Muscle of leg (tissue), 11 donors: ENCODE data around the gene GABBR2. TPM values are rescaled to one million over a fixed set of nuclear protein-coding genes. Genes with fewer than 3 reads are reported as not detected.

ENCODE experiments used
- DNase-seq: peaks from one replicate; pipeline ENCODE4 v3.0.0; 2013
- H3K27ac ChIP-seq: one replicate; pipeline ENCODE4 v1.5.1; 2013; ENCODE audit warnings: mild to moderate bottlenecking, low read length, control low read depth
- H3K27me3 ChIP-seq: one replicate; pipeline ENCODE4 v1.6.1; 2013; ENCODE audit warnings: low read length; ENCODE audit not compliant: control insufficient read depth, insufficient read depth
- H3K36me3 ChIP-seq: one replicate; pipeline ENCODE4 v1.6.1; 2013; ENCODE audit warnings: low read length; ENCODE audit not compliant: control insufficient read depth, insufficient read depth
- H3K4me1 ChIP-seq: one replicate; pipeline ENCODE4 v1.6.1; 2013; ENCODE audit warnings: low read length; ENCODE audit not compliant: control insufficient read depth, insufficient read depth
- H3K4me3 ChIP-seq: one replicate; pipeline ENCODE4 v1.5.1; 2013; ENCODE audit warnings: low read length, control low read depth
- H3K9me3 ChIP-seq: replicated peaks from 2 replicates; pipeline ENCODE4 v1.6.1; 2013; ENCODE audit warnings: low read depth, low read length; ENCODE audit not compliant: control insufficient read depth
- WGBS: methylation state at CpG from one replicate; pipeline ENCODE4 v1.1.5; 2013; ENCODE audit warnings: missing lambda C conversion rate; ENCODE audit not compliant: insufficient coverage; 5-methylcytosine and 5-hydroxymethylcytosine counted together
- polyA plus RNA-seq, 8 donors: library from polyadenylated mRNA; unstranded; fragments of 120-200 nt; gene quantifications; one replicate each; pipeline versions ENCODE4 v1.2.1 to v1.2.3, GENCODE V29; 2013; ENCODE audit warnings: inconsistent platforms in 1 of 8, low replicate concordance in 1 of 8; ENCODE audit not compliant: insufficient read length in 8 of 8, insufficient read depth in 1 of 8
- total RNA-seq: library from RNA; stranded (reverse); fragments of 120-200 nt; gene quantifications from one replicate; pipeline ENCODE4 v1.2.4, GENCODE V29; 2013

The GABBR2 gene
- total and polyA plus RNA-seq, 9 donors: 0.35 to 1.6 (median 0.89) TPM

DNA sequence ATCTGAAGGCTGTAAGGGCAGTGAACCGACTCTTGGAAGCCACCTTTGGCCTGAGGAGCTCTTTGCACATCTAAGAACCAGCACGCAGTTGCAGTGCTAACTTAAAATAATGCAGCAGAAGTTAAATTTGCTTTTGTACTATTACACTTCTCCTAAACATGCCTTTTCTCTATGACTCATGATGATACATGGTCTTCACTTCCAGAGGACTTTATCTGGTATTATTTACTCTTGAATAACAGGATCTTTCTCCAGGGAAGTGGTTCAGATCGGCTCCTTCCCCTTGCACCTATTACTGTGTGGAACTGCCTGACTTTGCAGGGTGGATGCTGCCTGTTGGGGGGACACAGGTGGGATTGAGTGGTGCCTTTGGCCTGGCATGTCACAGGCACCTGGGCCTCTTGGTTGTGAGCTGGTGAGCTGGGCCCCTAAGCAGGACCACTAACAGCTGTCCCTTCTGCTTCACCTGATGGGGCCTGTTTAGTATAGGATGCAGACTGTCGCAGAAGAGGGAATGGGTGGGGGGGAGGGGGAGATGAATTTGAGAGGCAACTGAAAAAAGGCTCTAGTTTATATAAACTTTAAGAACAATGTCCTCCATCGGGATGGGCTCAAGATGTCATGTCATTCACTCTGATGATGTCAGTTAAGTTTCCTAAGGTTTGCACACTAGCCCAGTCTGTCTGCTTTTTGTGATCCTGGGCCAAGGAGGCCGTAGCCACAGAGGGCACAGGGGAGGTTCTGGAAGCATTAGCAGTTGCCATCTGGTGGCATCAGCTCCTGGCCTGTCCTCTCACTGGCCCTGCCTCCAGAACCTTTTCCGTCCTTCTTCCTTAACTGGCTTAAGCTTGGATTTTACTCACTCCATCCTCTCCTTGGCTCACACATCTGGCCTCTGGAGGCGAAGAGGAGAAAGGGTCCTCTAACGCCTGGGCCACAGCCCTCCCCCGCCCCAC lies 33.9 kb upstream of the GABBR2 start:
- WGBS: 82% methylated on average over 5 of the region's 10 CpGs
- DNase-seq: no peak
- Histone ChIP-seq H3K36me3 (peaks cover 20% of the 10 kb centered on the region), H3K27ac (no peak overlapping the region), H3K4me1 (no peaks in the 10 kb centered on the region), H3K9me3 (peaks cover 3% of the 10 kb centered on the region), H3K4me3 (no peak overlapping the region), H3K27me3 (no peaks in the 10 kb centered on the region)

DNA sequence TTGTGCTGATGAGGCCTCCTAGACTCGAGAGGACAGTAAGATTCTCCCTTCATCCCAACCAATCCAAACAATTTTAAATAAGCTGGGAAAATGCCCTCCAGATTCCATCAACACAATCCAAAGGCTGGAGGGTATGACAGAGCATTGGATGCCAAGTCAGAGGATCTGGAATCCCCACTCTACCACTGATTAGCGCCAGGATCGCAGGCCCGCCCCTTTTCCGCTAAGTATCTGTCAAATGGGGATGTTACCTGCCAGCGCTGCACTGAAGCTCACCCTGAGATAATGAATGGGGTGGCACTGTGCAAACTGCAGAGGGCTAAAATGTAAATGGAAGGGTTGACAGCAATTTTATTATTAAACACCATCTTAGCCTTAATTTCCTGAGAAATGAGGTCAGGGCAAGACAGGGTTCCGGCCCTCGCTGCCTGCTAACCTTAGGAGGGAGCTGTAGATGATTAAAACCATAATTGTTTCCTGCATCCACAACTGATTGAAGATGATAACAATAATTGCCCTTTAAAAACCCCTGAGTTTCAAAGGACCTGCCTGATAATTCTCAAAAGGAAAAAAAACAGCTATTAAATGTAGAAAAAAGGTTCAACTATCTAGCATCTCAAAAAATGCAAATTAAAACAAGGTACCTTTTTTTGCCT lies 31.6 kb upstream of the GABBR2 start:
- Histone ChIP-seq H3K36me3 (peaks cover 26% of the 10 kb centered on the region), H3K27ac (no peak overlapping the region), H3K27me3 (no peaks in the 10 kb centered on the region), H3K9me3 (peaks cover 3% of the 10 kb centered on the region), H3K4me3 (no peak overlapping the region), H3K4me1 (no peaks in the 10 kb centered on the region)
- DNase-seq: no peak
- WGBS: no CpG with 5 or more reads among the region's 8 CpGs

DNA sequence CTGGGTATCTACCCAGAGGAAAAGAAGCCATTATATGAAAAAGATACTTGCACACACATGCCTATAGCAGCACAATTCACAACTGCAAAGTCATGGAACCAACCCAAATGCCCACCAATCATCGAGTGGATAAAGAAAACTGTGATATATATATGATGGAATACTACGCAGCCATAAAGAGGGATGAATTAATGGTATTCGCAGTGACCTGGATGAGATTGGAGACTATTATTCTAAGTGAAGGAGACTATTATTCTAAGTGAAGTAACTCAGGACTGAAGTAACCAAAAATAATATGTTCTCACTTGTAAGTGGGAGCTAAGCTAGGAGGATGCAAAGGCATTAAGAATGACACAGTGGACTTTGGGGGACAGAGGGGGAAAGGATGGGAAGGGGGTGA lies 30.0 kb upstream of the GABBR2 start:
- Histone ChIP-seq H3K27me3 (no peaks in the 10 kb centered on the region), H3K4me3 (no peak overlapping the region), H3K27ac (no peak overlapping the region), H3K4me1 (no peaks in the 10 kb centered on the region), H3K36me3 (peaks cover 29% of the 10 kb centered on the region), H3K9me3 (peaks cover 3% of the 10 kb centered on the region)
- WGBS: 92% methylated on average over 2 of the region's 3 CpGs
- no peak for DNase-seq

DNA sequence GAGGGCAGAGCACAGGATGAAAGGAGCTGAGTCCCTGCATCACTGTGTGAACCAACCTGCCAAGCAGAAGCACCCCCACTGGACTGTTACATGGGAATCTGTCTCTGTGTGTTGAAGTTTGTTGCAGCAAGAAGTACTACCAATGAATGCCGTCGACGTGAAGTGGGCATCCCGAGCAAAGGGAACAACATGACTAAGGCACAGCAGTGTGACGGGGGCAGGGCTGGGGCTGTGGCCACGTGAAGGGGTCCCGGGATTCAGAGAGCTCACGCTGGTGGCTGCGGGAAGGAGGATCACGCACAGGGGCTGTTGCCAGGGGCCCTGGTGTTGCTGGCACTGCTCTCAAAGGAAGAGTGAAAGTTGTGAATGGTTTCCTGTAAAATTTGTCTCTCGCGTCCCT lies 27.5 kb upstream of the GABBR2 start:
- Histone ChIP-seq H3K27ac (no peak overlapping the region), H3K9me3 (peaks cover 3% of the 10 kb centered on the region), H3K4me1 (peaks cover 8% of the 10 kb centered on the region), H3K4me3 (no peak overlapping the region), H3K27me3 (no peaks in the 10 kb centered on the region), H3K36me3 (peaks cover 32% of the 10 kb centered on the region)
- WGBS: 61% methylated on average over 7 of the region's 12 CpGs
- DNase-seq: no peak

DNA sequence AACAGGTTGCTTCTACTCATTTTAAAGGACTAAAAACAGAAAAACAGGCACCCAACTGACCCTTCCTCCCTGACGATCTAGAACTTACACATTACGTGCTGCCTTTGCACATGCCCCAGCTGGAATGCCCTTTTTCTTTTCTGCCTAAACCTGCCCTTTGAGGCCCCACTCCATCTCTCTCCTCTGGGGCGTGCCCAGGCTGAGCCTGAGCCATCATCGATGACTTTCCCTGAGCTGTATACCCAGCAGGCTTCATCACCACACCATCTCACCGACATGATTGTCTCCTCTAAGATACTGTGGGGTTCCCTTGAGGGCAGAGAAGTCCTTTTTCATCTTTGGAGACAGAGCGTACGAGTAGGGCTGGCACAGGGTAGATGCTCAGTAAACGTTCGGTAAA lies 24.1 kb upstream of the GABBR2 start:
- Histone ChIP-seq H3K4me3 (no peak overlapping the region), H3K27ac (no peak overlapping the region), H3K4me1 (peaks cover 17% of the 10 kb centered on the region), H3K27me3 (no peaks in the 10 kb centered on the region), H3K36me3 (peaks cover 32% of the 10 kb centered on the region), H3K9me3 (no peaks in the 10 kb centered on the region)
- no peak for DNase-seq
- 72% methylated on average over 2 of the region's 9 CpGs for WGBS

DNA sequence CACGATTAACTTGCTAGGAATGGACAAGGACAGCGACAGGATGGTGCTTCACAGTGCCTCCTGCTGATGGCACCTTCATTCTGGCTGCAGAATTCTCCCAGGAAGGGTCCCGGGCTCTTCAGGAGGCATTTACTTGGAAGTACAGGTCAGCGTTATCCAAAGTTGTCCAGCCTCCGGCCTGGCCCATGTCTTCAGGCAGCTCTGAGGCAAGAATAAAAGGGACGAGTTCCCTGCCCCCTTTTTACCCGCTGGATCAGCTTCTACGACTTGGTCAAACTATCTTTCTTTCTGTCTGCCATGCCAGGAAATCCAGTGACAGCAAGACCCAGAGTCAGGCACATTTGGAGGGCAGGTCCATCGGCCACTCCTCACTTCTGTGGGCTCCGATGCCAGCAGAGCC lies 23.4 kb upstream of the GABBR2 start:
- H3K27me3 ChIP-seq: no peaks in the 10 kb centered on the region
- peaks cover 17% of the 10 kb centered on the region for H3K4me1 ChIP-seq
- H3K9me3 ChIP-seq: no peaks in the 10 kb centered on the region
- H3K36me3 ChIP-seq: peaks cover 32% of the 10 kb centered on the region
- H3K27ac ChIP-seq: no peak overlapping the region
- no peak for DNase-seq
- H3K4me3 ChIP-seq: no peak overlapping the region
- 89% methylated on average over 8 of the region's 10 CpGs for WGBS

DNA sequence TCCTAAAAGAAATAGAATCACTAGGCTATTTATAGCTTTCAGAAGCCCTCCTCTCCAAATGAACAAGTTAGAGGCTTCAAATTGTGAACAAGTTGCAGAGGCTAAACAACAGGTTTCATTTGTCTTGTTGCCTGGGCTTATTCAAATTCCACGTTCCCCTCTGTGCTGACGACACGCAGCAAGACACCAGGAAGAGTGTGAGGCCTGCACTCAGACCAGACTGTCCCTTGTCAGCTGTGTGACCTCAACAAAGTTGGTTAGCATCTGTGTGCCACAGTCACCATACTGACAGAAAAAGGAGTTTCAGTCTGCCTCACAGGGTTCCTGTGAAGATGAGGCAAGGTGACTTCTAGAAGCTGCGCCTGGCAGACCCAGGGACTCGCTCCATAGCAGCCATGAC lies 22.1 kb upstream of the GABBR2 start:
- Histone ChIP-seq H3K9me3 (no peaks in the 10 kb centered on the region), H3K4me1 (peaks cover 17% of the 10 kb centered on the region), H3K27ac (no peak overlapping the region), H3K27me3 (peaks cover under 1% of the 10 kb centered on the region), H3K4me3 (no peak overlapping the region), H3K36me3 (peaks cover 29% of the 10 kb centered on the region)
- DNase-seq: peak; percentile 14
- WGBS: 68% methylated on average over 3 of the region's 5 CpGs

DNA sequence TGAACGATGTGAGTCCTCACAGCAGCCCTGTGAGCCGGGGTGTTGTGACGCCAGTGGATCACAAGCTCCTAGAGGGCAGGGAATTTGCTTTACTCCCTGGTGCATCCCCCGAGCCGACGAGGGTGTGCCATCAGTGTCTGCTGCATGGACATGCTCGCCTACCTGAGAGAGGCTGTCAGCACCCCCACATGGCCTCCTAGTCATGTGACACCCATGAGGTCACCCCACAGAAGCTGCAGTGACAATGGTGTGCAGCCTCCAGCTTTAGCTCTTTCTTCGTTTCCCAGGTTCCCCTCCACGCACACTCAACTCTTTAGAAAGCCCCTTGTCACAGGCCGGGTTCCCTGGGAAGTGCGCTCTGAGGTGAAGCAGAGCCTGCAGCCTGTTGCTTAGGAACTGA lies 19.8 kb upstream of the GABBR2 start:
- peaks cover 7% of the 10 kb centered on the region for H3K36me3 ChIP-seq
- H3K4me1 ChIP-seq: peaks cover 17% of the 10 kb centered on the region
- H3K27me3 ChIP-seq: peaks cover 6% of the 10 kb centered on the region
- no peak for DNase-seq
- H3K4me3 ChIP-seq: no peak overlapping the region
- no peak overlapping the region for H3K27ac ChIP-seq
- WGBS: 85% methylated on average over 7 of the region's 11 CpGs
- H3K9me3 ChIP-seq: no peaks in the 10 kb centered on the region

DNA sequence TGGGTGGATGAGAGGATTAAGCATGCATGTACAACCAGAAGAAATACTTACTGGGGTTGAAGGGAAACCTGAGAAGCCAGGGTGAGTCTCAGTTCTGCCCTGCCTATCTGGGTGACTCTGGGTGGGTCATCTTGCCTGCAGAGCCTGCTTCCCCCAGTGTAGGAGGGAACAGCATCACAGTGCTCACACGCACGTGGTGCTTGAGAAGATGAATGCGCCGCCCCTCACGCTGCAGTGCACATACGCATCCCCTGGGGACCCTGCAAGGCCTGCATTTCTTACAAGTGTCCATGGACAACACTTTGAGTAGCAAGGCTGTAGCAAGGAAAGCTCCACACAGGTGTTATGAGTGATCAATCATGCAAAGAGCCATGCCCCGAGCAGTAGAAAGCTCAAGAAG lies 18.7 kb upstream of the GABBR2 start:
- WGBS: 47% methylated on average over 6 of the region's 7 CpGs
- Histone ChIP-seq H3K27ac (no peak overlapping the region), H3K36me3 (no peaks in the 10 kb centered on the region), H3K27me3 (peaks cover 9% of the 10 kb centered on the region), H3K9me3 (no peaks in the 10 kb centered on the region), H3K4me3 (no peak overlapping the region), H3K4me1 (peaks cover 17% of the 10 kb centered on the region)
- DNase-seq: no peak

DNA sequence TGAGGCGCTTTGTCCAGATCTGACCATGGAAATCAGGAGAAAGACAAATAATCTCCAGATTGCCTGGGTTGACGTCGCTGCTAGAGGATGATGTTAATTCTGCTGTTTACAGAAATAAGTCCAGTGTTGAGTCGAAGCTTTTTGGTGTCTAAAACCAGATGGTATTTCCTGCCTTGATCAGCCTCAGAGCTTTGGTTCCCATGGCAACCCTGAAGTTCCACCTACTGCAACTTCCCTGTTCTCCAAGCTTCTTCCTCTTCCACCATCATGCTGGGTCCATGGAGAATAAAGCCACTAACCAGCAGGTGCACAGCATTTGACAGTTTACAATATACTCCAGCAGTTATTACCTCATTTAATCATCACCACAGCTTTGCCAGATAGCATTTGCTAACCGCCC lies 18.0 kb upstream of the GABBR2 start:
- Histone ChIP-seq H3K27ac (no peak overlapping the region), H3K4me1 (peaks cover 13% of the 10 kb centered on the region), H3K4me3 (no peak overlapping the region), H3K9me3 (no peaks in the 10 kb centered on the region), H3K27me3 (peaks cover 9% of the 10 kb centered on the region), H3K36me3 (no peaks in the 10 kb centered on the region)
- peak; percentile 77 for DNase-seq
- WGBS: 30% methylated on average over 3 of the region's 5 CpGs
